Posterior vena cava (tissue), 2 donors: ENCODE data around the gene KCNQ5. TPM values are rescaled to one million over a fixed set of nuclear protein-coding genes. Genes with fewer than 3 reads are reported as not detected.

Source experiments
- DNase-seq: peaks from one replicate; pipeline ENCODE4 v3.0.0-alpha.2; 2020; ENCODE audit warnings: low spot score
- intact Hi-C, 2 donors: fragments of 100-400 bp; cut with DNase I; formaldehyde crosslinking; loops; one replicate each; pipeline versions ENCODE4 v1.14.1 to v1.14.2; 2022 to 2023
- total RNA-seq, 2 donors: library from RNA; stranded (reverse); fragmentation: NEBNext Ultra II Directional; extraction: Animal tissue kit (Norgen Biotek cat#: 25700); gene quantifications; one replicate each; pipeline ENCODE4 v1.2.1, GENCODE V29; 2021
- donor health status: DM: yes; HTN: yes; CAD: no.
- donor health status: DM: yes; HTN: yes; CAD: no.

Gene KCNQ5
- total RNA-seq, 2 donors from 2014 or later, result 1.3 to 4.0 TPM

- DNase-seq, result no peak
- intact Hi-C loops, result no loop called here
Measured at GRCh38 chr6:72925136-72925535, 303.3 kb downstream of the KCNQ5 start.

GRCh38 chr6:72930556-72931132 is 308.8 kb downstream of the KCNQ5 start:
- DNase-seq, result no peak
- intact Hi-C loops, result no loop called here

GRCh38 chr6:72931325-72931887 is 309.5 kb downstream of the KCNQ5 start:
- no peak for DNase-seq
- intact Hi-C loops, result no loop called here

GRCh38 chr6:72933233-72933632 is 311.4 kb downstream of the KCNQ5 start:
- intact Hi-C loops, result no loop called here
- no peak for DNase-seq

- DNase-seq, result no peak
- intact Hi-C loops, result no loop called here
Measured at GRCh38 chr6:72936766-72937559, 315.1 kb downstream of the KCNQ5 start.

GRCh38 chr6:72938104-72938503 is 316.2 kb downstream of the KCNQ5 start:
- no peak for DNase-seq
- intact Hi-C loops, result no loop called here

GRCh38 chr6:72939004-72939403 is 317.1 kb downstream of the KCNQ5 start:
- intact Hi-C loops, result no loop called here
- DNase-seq, result no peak

- DNase-seq, result no peak
- intact Hi-C loops, result loop anchor here in 1 of 2 donors (10.0 kb wide), 1 partner anchor 85 kb away; no protein-coding TSS in a partner anchor
Measured at GRCh38 chr6:72940265-72940664, 318.4 kb downstream of the KCNQ5 start.

- intact Hi-C loops, result loop anchor here in 1 of 2 donors (10.0 kb wide), 1 partner anchor 86 kb away; no protein-coding TSS in a partner anchor
- no peak for DNase-seq
Measured at GRCh38 chr6:72941263-72941662, 319.4 kb downstream of the KCNQ5 start.

GRCh38 chr6:72941751-72942150 is 319.9 kb downstream of the KCNQ5 start:
- no peak for DNase-seq

GRCh38 chr6:72943699-72944098 is 321.8 kb downstream of the KCNQ5 start:
- intact Hi-C loops, result loop anchor here in 1 of 2 donors (10.0 kb wide), 1 partner anchor 89 kb away; no protein-coding TSS in a partner anchor
- no peak for DNase-seq

More at GRCh38 chr6:72941751-72942150, 319.9 kb downstream of the KCNQ5 start:
- intact Hi-C loops, result loop anchor here in 1 of 2 donors (10.0 kb wide), 1 partner anchor 87 kb away; no protein-coding TSS in a partner anchor

GRCh38 chr6:72944660-72945059 is 322.8 kb downstream of the KCNQ5 start:
- no peak for DNase-seq
- intact Hi-C loops, result loop anchor here in 1 of 2 donors (10.0 kb wide), 1 partner anchor 90 kb away; no protein-coding TSS in a partner anchor

GRCh38 chr6:72946774-72947173 is 324.9 kb downstream of the KCNQ5 start:
- no peak for DNase-seq
- intact Hi-C loops, result loop anchor here in 1 of 2 donors (10.0 kb wide), 1 partner anchor 92 kb away; no protein-coding TSS in a partner anchor

GRCh38 chr6:72947534-72947933 is 325.7 kb downstream of the KCNQ5 start:
- DNase-seq, result no peak
- intact Hi-C loops, result loop anchor here in 1 of 2 donors (10.0 kb wide), 1 partner anchor 93 kb away; no protein-coding TSS in a partner anchor

GRCh38 chr6:72948153-72948552 is 326.3 kb downstream of the KCNQ5 start:
- intact Hi-C loops, result loop anchor here in 1 of 2 donors (10.0 kb wide), 1 partner anchor 93 kb away; no protein-coding TSS in a partner anchor
- DNase-seq, result no peak

- intact Hi-C loops, result no loop called here
- DNase-seq, result no peak
Measured at GRCh38 chr6:72950114-72950860, 328.4 kb downstream of the KCNQ5 start.

GRCh38 chr6:72952808-72953630 is 331.2 kb downstream of the KCNQ5 start:
- no peak for DNase-seq
- intact Hi-C loops, result no loop called here

GRCh38 chr6:72953971-72954381 is 332.1 kb downstream of the KCNQ5 start:
- no peak for DNase-seq
- intact Hi-C loops, result no loop called here
